Activated CD4-positive, alpha-beta T cell treated with anti-CD3 and anti-CD28 coated beads, Interleukin-2, amount 50 U/mL, for 1 hour (primary cell): ENCODE measurements around the gene GLA.
A peak's percentile ranks its signal among the peaks of the same experiment; 100 is the strongest.

Experiments
- DNase-seq: peaks from one replicate; pipeline ENCODE4 v3.0.0-alpha.2; 2020

The GLA gene

DNA sequence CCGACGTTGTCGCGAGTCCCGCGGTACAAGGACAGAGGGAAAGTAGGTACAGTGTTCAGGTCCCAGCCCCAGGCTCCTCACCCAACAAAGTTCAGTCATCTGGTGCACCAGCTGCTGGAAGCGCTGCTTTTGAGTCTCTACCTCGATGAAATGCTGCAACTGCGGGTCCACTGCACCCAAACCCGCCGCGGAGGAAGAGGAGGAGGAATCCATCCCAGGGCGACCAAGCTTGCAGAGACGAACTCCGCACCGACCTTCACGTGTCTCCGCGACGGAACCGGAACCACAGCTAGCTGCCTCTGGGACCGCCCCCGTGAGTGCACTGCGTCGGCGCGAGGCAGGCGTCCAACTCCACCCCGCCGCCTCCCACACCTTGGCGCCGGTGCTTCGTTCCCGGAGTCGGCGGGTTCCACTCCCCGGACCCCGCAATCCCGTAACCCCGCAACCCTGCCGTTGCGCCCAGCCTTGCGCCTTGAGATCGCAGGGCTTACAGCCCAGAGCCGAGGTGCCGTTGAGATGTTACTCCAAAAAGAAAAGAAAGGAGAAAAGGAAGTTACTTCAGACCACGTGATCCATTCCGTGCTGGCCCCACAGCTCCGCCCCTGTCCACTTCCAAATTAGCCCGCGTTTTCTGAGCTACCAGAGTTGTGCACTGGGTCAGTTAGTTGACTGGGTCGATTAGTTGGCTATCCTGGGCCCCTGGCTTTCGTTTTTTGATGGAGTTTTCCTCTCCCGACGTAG, 59.1 kb downstream of the GLA start, which contains the start of gene TIMM8A:
TIMM8A (minus strand) TSS at position 291 of the 741 bp plus-strand sequence; CDS start at position 213, 78 bp downstream.
- peak; percentile 69 for DNase-seq

DNA sequence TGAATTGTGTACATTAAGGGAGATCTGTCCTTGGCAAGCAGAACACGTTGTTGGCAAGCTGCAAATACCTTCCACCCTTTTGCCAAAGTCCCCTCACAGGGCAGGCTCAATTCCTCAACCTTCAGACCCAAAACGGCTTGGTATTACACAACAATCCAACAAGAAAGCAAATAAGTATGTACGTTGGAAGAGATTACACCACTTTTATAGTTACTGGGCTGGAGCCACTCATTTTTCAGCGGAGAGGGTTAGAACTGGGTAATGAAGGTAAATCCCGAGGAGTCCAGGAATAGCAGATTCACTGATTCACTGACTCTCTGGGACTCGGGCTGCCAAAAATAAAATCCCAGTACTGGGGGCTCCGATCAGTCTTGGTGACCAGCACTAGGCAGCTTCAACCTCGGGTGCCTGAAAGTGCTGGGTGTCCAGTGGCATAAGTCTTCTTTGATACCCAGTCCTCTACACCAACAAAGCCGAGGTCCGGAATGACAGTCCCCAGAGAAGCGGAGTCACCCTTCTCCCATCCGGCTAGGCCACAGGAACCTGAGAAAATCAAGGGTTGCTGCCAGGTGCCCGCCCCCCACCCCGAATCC, 59.8 kb downstream of the GLA start:
- DNase-seq = no peak
